HepG2 (cell line): ENCODE data around the gene NSUN2. TPM values are rescaled to one million over a fixed set of nuclear protein-coding genes. Genes with fewer than 3 reads are reported as not detected.

Experiments used
- ATAC-seq: fragments of 200-7000 bp; cut with Tn5 transposase; 3 replicates; pipeline ENCODE4 v1.9.1; 2020; ENCODE audit warnings: mild to moderate bottlenecking, moderate library complexity
- BruUV-seq: library from RNA; stranded (reverse); fragments of 400-500 nt; replicated peaks from 2 replicates; lab custom pipeline; 2021; lab: Mats Ljungman, UMichigan
- CTCF ChIA-PET: fragments of 300-600 bp; formaldehyde crosslinking; extraction: SDS; loops from one replicate; lab custom pipeline; 2021; ENCODE audit warnings: low total read pairs, inconsistent platforms, low intra/inter-chr PET ratio; lab: Yijun Ruan, JAX
- POLR2A ChIA-PET: fragments of 350-600 bp; sonication (Branson Sonifier 250); formaldehyde crosslinking; loops from one replicate; lab custom pipeline; 2020; ENCODE audit warnings: antibody characterized with exemption, inconsistent platforms; lab: Yijun Ruan, JAX
- DNase-seq: peaks from one replicate; pipeline ENCODE4 v3.0.0-alpha.2; 2015; ENCODE audit warnings: low spot score
- FAIRE-seq: peaks from 3 replicates; lab custom pipeline; 2011; peaks lifted over from hg19 to GRCh38; lab: Jason Lieb, UNC
- H2AFZ ChIP-seq: one replicate; pipeline ENCODE4 v1.6.1; 2011; ENCODE audit warnings: low read length, inconsistent platforms
- H3K27ac ChIP-seq: fragments of 300-600 bp; 3 replicates; pipeline ENCODE4 v1.8.0; 2011; ENCODE audit warnings: mixed run types, mild to moderate bottlenecking, mixed read lengths, low read length, inconsistent platforms; ENCODE audit not compliant: insufficient read depth; ENCODE audit errors: extremely low read length
- H3K27me3 ChIP-seq, 2 experiments: fragments of 200-600 bp in 1 of 2; 2 replicates in 1 of 2; 3 replicates in 1 of 2; pipeline versions ENCODE4 v1.6.0 to v1.8.0; 2011; ENCODE audit warnings: low read length in 2 of 2, mild to moderate bottlenecking in 2 of 2, moderate library complexity in 2 of 2, inconsistent platforms in 1 of 2; ENCODE audit not compliant: insufficient read depth in 2 of 2, control insufficient read depth in 1 of 2
- H3K36me3 ChIP-seq, 2 experiments: fragments of 200-600 bp in 1 of 2; replicated peaks in 1 of 2; 2 replicates in 1 of 2; 3 replicates in 1 of 2; pipeline versions ENCODE4 v1.5.1 to v1.8.0; 2011; ENCODE audit warnings: low read length in 2 of 2, inconsistent platforms in 1 of 2; ENCODE audit not compliant: insufficient read depth in 2 of 2, control insufficient read depth in 1 of 2
- H3K4me1 ChIP-seq: 2 replicates; pipeline ENCODE4 v1.5.1; 2012; ENCODE audit warnings: low read length, inconsistent platforms; ENCODE audit not compliant: insufficient read depth
- H3K4me2 ChIP-seq: 2 replicates; pipeline ENCODE4 v1.6.0; 2011; ENCODE audit warnings: low read depth, low read length, inconsistent platforms
- H3K4me3 ChIP-seq, 3 experiments: fragments of 200-600 bp in 1 of 3; sonication (generic), shearing (Covaris generic) in 1 of 3; replicated peaks in 1 of 3; 2 replicates each; pipeline ENCODE4 v1.5.1; 2011 to 2016; ENCODE audit warnings: low read length in 3 of 3, inconsistent platforms in 2 of 3, low read depth in 2 of 3, mild to moderate bottlenecking in 2 of 3, control low read depth in 1 of 3, mixed read lengths in 1 of 3; ENCODE audit not compliant: insufficient read depth in 1 of 3
- H3K79me2 ChIP-seq: one replicate; pipeline ENCODE4 v1.6.1; 2011; ENCODE audit warnings: low read length, inconsistent platforms; ENCODE audit not compliant: insufficient read depth
- H3K9ac ChIP-seq: 2 replicates; pipeline ENCODE4 v1.6.0; 2011; ENCODE audit warnings: mild to moderate bottlenecking, low read depth, low read length, inconsistent platforms; ENCODE audit not compliant: insufficient read depth
- H3K9me3 ChIP-seq: 2 replicates; pipeline ENCODE4 v1.5.1; 2012; ENCODE audit warnings: mild to moderate bottlenecking, low read length
- H4K20me1 ChIP-seq: 2 replicates; pipeline ENCODE4 v1.6.0; 2011; ENCODE audit warnings: inconsistent platforms, mild to moderate bottlenecking, low read length, moderate library complexity; ENCODE audit not compliant: insufficient read depth
- CREM ChIP-seq, 2 experiments: sonication (generic) in 1 of 2; formaldehyde crosslinking in 1 of 2; IDR thresholded peaks; 2 replicates each; pipeline versions ENCODE4 v1.4.0 to v1.6.1; 2016 to 2020; ENCODE audit warnings: antibody characterized with exemption in 1 of 2, mild to moderate bottlenecking in 1 of 2, missing genetic modification reagents in 1 of 2
- HMGXB3 ChIP-seq: sonication (generic); formaldehyde crosslinking; IDR thresholded peaks from 2 replicates; pipeline ENCODE4 v1.4.0; 2020; ENCODE audit warnings: missing genetic modification reagents, borderline replicate concordance
- PHB2 ChIP-seq: fragments of 450-650 bp; IDR thresholded peaks from 2 replicates; pipeline ENCODE4 v1.6.1; 2018; ENCODE audit not compliant: partially characterized antibody
- ZNF577 ChIP-seq: sonication (generic); formaldehyde crosslinking; IDR thresholded peaks from 2 replicates; pipeline ENCODE4 v1.4.0; 2020; ENCODE audit warnings: mild to moderate bottlenecking, low read depth, missing genetic modification reagents, borderline replicate concordance
- ZSCAN12 ChIP-seq: sonication (generic); formaldehyde crosslinking; IDR thresholded peaks from 2 replicates; pipeline ENCODE4 v1.9.0; 2021; ENCODE audit warnings: mild to moderate bottlenecking, missing genetic modification reagents
- ZSCAN29 ChIP-seq: sonication (generic); formaldehyde crosslinking; conservative IDR thresholded peaks from 2 replicates; pipeline ENCODE4 v1.4.0; 2020; ENCODE audit warnings: mild to moderate bottlenecking, missing genetic modification reagents
- ZSCAN31 ChIP-seq: sonication (generic); formaldehyde crosslinking; IDR thresholded peaks from 2 replicates; pipeline ENCODE4 v1.5.0; 2020; ENCODE audit warnings: low read depth, mild to moderate bottlenecking, missing genetic modification reagents
- WGBS: methylation state at CpG from one replicate; pipeline ENCODE4 v1.1.6; 2017; ENCODE audit warnings: low lambda C conversion rate; 5-methylcytosine and 5-hydroxymethylcytosine counted together
- in situ Hi-C: cut with HindIII; loops from 2 replicates; pipeline ENCODE4 v1.10.0; 2017; ENCODE audit warnings: low pct_unique_long_range_greater_than_20kb; ENCODE audit not compliant: extremely low pct_ligation_motif_present
- intact Hi-C: fragments of 100-400 bp; cut with micrococcal nuclease; formaldehyde crosslinking; loops from one replicate; pipeline ENCODE4 v1.10.0; 2022; ENCODE audit not compliant: unreplicated experiment
- polyA plus RNA-seq, 8 experiments: library from polyadenylated mRNA; depleted of rRNA in 3 of 8; stranded (reverse) in 7 of 8; unstranded in 1 of 8; fragments of >200 nt; fragmentation: Illumina TruSeq in 4 of 8; extraction: Trizol in 4 of 8; gene quantifications; 2 replicates each; pipeline versions ENCODE4 v1.2.1 to v1.2.3, GENCODE V29; 2011 to 2016; ENCODE audit warnings: low read depth in 4 of 8, missing spikeins in 1 of 8, mixed read lengths in 1 of 8; ENCODE audit not compliant: insufficient read depth in 1 of 8
- total RNA-seq, 5 experiments: library from RNA; depleted of rRNA; stranded (reverse); fragments of >200 nt; fragmentation: Illumina TruSeq; extraction: Trizol; gene quantifications; 2 replicates each; pipeline ENCODE4 v1.2.3, GENCODE V29; 2016; ENCODE audit warnings: low read depth in 1 of 5
- TF ChIP-seq, protein P1 (sequence below): sonication (generic); formaldehyde crosslinking; IDR thresholded peaks from 2 replicates; pipeline ENCODE4 v1.5.0; 2020; ENCODE audit warnings: missing genetic modification reagents
- TF ChIP-seq, protein P2 (sequence below): sonication (generic); formaldehyde crosslinking; IDR thresholded peaks from 2 replicates; pipeline ENCODE4 v1.4.0; 2020; ENCODE audit warnings: missing genetic modification reagents
- TF ChIP-seq, protein P3 (sequence below): sonication (generic); formaldehyde crosslinking; IDR thresholded peaks from 2 replicates; pipeline ENCODE4 v1.9.0; 2021; ENCODE audit warnings: missing genetic modification reagents, borderline replicate concordance
- TF ChIP-seq, protein P4 (sequence below): sonication (generic); formaldehyde crosslinking; IDR thresholded peaks from 2 replicates; pipeline ENCODE4 v1.4.0; 2020; ENCODE audit warnings: missing genetic modification reagents; ENCODE audit errors: not compliant biosample characterization
- TF ChIP-seq, protein P5 (sequence below): IDR thresholded peaks from 2 replicates; pipeline ENCODE4 v1.6.1; 2016; ENCODE audit warnings: missing genetic modification reagents, missing compliant biosample characterization

Gene NSUN2
- total and polyA plus RNA-seq, 2 of the 13 experiments (the other 11 are each of a cell fraction or from before 2014, with no cell fraction given) = 51.7 to 69.1 TPM

GRCh38 chr5:6582507-6583048 lies 50.3 kb downstream of the NSUN2 start:
- Histone ChIP-seq H3K27ac (no peak overlapping the region), H3K79me2 (no peaks in the 10 kb centered on the region), H2AFZ (no peak overlapping the region), H3K27me3 (peaks cover 5 to 15% of the 10 kb centered on the region in 2 experiments; a peak in 4 of 5 replicates), H3K4me3 (no peak overlapping the region), H3K9me3 (no peaks in the 10 kb centered on the region), H3K9ac (no peak overlapping the region), H3K36me3 (no peaks in the 10 kb centered on the region), H3K4me1 (no peaks in the 10 kb centered on the region), H4K20me1 (no peaks in the 10 kb centered on the region), H3K4me2 (no peak overlapping the region)
- POLR2A ChIA-PET = no interaction called here
- in situ Hi-C loops (no loop called here), intact Hi-C loops (no loop called here)
- 79% methylated on average over 10 of the region's 30 CpGs for WGBS
- BruUV-seq = no TSS peak
- FAIRE-seq (no peak), DNase-seq (no peak), ATAC-seq (no peak)
- TF ChIP-seq CREM (IDR thresholded peaks at IDR 0.05) (no peak), CREM (CRISPR knock-in tag; IDR thresholded peaks at IDR 0.05) (no peak), HMGXB3 (CRISPR knock-in tag) (no peak), ZSCAN31 (no peak), ZSCAN29 (CRISPR knock-in tag) (no peak), PHB2 (no peak), ZNF577 (CRISPR knock-in tag) (no peak), ZSCAN12 (CRISPR knock-in tag) (no peak)
- TF ChIP-seq, protein P1, sequence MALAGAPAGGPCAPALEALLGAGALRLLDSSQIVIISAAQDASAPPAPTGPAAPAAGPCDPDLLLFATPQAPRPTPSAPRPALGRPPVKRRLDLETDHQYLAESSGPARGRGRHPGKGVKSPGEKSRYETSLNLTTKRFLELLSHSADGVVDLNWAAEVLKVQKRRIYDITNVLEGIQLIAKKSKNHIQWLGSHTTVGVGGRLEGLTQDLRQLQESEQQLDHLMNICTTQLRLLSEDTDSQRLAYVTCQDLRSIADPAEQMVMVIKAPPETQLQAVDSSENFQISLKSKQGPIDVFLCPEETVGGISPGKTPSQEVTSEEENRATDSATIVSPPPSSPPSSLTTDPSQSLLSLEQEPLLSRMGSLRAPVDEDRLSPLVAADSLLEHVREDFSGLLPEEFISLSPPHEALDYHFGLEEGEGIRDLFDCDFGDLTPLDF = no peak
- TF ChIP-seq, protein P2, sequence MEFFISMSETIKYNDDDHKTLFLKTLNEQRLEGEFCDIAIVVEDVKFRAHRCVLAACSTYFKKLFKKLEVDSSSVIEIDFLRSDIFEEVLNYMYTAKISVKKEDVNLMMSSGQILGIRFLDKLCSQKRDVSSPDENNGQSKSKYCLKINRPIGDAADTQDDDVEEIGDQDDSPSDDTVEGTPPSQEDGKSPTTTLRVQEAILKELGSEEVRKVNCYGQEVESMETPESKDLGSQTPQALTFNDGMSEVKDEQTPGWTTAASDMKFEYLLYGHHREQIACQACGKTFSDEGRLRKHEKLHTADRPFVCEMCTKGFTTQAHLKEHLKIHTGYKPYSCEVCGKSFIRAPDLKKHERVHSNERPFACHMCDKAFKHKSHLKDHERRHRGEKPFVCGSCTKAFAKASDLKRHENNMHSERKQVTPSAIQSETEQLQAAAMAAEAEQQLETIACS (CRISPR knock-in tag) = no peak
- TF ChIP-seq, protein P3, sequence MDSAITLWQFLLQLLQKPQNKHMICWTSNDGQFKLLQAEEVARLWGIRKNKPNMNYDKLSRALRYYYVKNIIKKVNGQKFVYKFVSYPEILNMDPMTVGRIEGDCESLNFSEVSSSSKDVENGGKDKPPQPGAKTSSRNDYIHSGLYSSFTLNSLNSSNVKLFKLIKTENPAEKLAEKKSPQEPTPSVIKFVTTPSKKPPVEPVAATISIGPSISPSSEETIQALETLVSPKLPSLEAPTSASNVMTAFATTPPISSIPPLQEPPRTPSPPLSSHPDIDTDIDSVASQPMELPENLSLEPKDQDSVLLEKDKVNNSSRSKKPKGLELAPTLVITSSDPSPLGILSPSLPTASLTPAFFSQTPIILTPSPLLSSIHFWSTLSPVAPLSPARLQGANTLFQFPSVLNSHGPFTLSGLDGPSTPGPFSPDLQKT (CRISPR knock-in tag) = no peak
- TF ChIP-seq, protein P4, sequence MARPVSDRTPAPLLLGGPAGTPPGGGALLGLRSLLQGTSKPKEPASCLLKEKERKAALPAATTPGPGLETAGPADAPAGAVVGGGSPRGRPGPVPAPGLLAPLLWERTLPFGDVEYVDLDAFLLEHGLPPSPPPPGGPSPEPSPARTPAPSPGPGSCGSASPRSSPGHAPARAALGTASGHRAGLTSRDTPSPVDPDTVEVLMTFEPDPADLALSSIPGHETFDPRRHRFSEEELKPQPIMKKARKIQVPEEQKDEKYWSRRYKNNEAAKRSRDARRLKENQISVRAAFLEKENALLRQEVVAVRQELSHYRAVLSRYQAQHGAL (CRISPR knock-in tag) = no peak
- TF ChIP-seq, protein P5, sequence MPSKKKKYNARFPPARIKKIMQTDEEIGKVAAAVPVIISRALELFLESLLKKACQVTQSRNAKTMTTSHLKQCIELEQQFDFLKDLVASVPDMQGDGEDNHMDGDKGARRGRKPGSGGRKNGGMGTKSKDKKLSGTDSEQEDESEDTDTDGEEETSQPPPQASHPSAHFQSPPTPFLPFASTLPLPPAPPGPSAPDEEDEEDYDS = no peak
- CTCF ChIA-PET = no interaction called here
